GM21529 (cell line): ENCODE results near the gene GPC3.
"Not testable (repeated sequence)": the region's sequence is repeated elsewhere in the genome, so short reads cannot be mapped to it uniquely, and the experiment has no call there.

Source experiments
- ATAC-seq: cut with Tn5 transposase; IDR thresholded peaks from one replicate; pipeline ENCODE4 v1.9.1; 2021; ENCODE audit not compliant: unreplicated experiment

Gene GPC3

GRCh38 chrX:133537142-133537541, 448.3 kb downstream of the GPC3 start:
- no peak for ATAC-seq

DNA sequence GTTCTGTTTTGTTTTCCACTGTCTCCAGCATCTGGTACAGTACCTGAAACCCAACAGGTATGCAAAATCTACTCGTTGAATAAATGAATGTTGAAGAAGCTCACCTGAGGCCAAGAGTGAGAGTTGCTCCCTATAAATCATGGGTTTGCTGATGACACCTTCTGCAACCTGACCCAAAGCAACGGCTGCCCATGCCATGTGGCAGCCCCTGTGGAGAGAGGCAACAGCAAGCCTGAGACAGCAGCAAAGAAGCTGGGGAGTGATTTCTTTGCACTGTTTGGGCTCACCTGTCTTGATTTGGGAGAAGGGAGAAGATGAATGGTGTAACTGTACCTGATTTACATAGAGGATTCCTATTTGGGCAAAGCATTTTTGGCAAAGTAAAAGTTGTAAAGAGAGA, 450.3 kb downstream of the GPC3 start:
- no peak for ATAC-seq

GRCh38 chrX:133534172-133534571, 451.2 kb downstream of the GPC3 start:
- ATAC-seq, result no peak

- no peak for ATAC-seq
Measured at GRCh38 chrX:133533249-133533648, 452.1 kb downstream of the GPC3 start.

- no peak for ATAC-seq
Measured at GRCh38 chrX:133530960-133531359, 454.4 kb downstream of the GPC3 start.

GRCh38 chrX:133529578-133529977, 455.8 kb downstream of the GPC3 start:
- no peak for ATAC-seq

DNA sequence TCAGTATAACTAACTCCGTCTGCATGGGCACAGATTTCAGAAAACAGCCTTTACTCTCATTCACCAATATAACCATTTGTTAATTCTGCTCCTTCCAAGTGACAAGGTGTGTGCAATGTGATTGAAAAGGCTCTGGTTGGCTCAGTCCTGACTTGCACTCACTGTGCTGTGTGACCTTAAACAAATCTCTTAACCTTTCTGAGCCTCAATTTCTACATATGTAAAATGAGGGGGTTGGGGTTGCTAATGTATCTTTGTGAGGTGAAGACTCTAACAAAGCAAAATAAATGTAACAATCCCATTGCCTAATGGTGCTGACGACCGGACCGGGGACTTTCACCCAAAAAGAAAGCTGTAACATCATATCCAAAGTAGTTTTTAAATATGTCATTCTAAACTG, 457.6 kb downstream of the GPC3 start:
- ATAC-seq, result no peak

DNA sequence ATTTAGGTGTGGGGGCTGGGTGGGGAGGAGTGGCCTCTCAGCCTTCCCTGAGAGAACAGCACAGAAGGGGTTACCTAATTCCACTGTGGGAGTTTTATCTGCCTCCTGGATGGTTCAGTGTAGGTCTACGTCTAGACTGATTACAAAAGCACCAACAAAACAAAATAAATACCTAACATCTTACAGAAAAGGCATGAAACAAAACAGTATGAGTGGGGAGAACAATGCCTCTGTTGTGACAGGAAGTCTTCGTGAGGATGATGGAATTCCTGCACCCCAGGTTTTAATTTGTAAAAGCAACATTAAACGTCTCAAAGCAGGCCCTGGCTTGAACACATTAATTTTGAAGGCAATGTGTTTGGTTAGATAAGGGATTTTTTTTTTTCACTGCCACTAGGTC, 458.0 kb downstream of the GPC3 start:
- ATAC-seq, result no peak

DNA sequence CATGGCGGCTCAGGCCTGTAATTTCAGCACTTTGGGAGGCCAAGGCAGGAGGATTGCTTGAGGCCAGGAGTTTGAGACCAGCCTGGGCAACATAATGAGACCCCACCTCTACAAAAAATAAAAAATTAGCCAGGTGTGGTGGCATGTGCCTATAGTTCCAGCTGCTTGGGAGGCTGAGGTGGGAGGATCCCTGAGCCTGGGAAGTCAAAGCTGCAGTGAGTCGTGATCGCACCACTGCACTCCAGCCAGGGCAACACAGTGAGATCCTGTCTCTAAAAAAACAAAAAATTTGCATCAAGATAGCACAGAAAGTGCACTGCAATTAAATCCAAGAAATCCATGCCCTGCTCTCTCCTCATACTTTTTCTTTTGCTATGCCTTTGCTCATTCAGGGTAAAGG, 458.6 kb downstream of the GPC3 start:
- not testable (repeated sequence) for ATAC-seq

GRCh38 chrX:133523526-133523925, 461.9 kb downstream of the GPC3 start:
- ATAC-seq, result no peak

- no peak for ATAC-seq
Measured at GRCh38 chrX:133523081-133523487, 462.3 kb downstream of the GPC3 start.

DNA sequence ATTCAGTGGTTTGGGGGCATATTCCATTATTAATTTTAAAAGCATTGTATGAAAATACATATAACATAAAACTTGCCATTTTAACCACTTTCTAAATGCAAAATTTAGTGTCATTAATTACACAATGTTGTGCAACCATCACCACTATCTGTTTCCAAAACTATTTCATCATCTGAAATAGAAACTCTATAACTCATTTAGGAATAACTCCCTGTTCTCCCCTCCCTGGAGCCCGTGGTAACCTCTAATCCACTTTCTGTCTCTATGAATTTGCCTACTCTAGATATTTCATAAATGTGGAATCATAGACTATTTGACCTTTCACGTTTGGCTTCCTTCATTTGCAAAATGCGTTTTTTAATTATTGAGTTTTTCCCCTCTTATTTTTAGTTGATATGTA, 468.7 kb downstream of the GPC3 start:
- ATAC-seq, result no peak

- ATAC-seq, result no peak
Measured at GRCh38 chrX:133514486-133514885, 470.9 kb downstream of the GPC3 start.

- ATAC-seq, result no peak
Measured at GRCh38 chrX:133513123-133513522, 472.3 kb downstream of the GPC3 start.

- ATAC-seq, result no peak
Measured at GRCh38 chrX:133511041-133511440, 474.4 kb downstream of the GPC3 start.

GRCh38 chrX:133497356-133497755, 488.0 kb downstream of the GPC3 start:
- no peak for ATAC-seq

DNA sequence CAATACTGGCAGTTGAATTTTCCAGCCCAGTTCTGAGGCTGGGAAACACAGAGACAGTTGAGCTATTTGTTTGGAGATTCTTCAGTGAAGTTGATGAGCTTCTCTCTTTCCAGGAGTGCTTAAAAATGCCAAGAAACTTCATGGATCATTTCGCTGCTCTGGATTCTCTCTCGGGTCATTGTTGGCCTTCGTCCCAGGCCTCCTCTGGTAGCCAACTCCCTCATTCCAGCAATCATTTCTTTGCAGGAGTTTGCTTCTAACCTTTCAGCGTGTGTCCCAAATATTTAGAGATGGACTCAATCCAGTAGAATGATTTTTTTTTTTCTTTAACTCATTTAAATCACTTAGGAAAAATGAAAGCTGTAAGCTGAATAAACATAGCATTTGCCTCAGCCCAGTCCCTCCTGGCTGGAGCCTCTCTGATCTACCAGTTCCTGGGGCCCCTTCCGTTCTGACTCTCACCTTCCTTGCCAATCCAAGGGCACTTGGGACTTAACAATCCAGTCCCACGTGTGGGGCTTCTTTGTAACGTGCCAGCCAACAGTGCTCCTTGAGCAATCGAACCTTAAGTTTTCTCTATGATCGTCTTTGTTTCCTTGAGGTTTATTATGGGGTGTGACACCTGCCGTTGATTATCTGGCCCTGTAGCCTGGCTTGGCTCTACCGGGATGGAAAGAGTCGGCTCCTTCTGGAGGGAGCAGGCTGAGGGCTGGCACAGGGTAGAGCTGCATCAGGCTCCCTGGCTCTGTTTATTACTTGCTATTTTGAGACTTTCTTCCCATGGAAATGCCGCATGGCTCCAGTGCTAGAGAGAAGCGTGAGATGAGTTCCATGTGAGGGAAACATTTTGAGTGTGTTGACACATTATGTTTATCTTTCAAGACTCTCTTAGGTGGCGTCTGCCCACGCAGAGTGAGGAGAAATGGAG, 489.7 kb downstream of the GPC3 start:
- ATAC-seq, result no peak

DNA sequence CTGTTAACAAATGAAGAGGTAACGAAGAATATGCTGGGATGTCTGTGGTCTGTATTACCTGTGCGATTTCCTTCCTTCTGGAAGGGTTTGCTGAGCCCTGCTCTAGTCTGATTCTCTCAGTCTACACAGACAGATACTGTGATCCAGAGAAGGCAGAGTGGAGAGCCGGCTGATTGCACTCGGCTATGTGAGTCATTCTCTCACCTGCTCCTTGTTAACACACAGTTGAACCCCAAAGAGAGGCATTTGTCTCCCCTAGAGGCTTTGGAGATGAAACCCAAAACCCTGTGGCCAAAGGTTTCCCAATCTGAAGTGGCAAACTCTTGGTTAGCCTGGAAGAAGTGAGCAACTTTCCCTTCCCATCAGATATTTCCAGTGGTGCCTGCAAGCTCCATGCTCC, 492.0 kb downstream of the GPC3 start:
- no peak for ATAC-seq

DNA sequence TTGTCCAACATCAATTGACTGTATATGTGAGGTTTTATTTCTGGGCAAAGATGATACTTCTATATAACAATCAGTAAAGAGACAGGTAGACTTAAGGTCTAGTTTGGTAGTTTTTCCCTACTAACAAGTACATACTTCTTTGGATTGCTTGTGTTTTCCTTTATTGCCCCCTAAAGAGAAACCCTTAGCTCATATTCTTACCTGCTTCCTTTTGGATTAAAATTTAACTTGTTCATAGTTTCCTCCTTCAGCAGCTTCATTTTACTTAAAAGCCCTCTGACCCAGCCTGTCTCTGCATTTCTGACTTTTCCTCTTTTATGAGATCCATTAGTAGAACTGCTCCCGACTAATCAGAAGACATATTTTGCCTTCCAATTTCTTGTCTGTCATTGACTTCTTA, 494.4 kb downstream of the GPC3 start:
- ATAC-seq, result no peak
